SK-N-SH (cell line): ENCODE measurements around the gene TAF5. TPM values are rescaled to one million over a fixed set of nuclear protein-coding genes. Genes with fewer than 3 reads are reported as not detected.

ENCODE experiments used
- CTCF ChIA-PET: fragments of 300-600, 350-600 bp; formaldehyde crosslinking; extraction: SDS; loops from one replicate; lab custom pipeline; 2021; lab: Yijun Ruan, JAX
- POLR2A ChIA-PET: fragments of 350-600 bp; sonication (Branson Sonifier 250); formaldehyde crosslinking; extraction: SDS; loops from one replicate; lab custom pipeline; 2020; ENCODE audit warnings: antibody characterized with exemption, inconsistent platforms; lab: Yijun Ruan, JAX
- DNase-seq: peaks from one replicate; pipeline ENCODE4 v3.0.0; 2012
- H2AFZ ChIP-seq: fragments of 200-600 bp; sonication (generic); 2 replicates; pipeline ENCODE4 v1.8.1; 2016; ENCODE audit warnings: antibody characterized with exemption, mild to moderate bottlenecking, low read depth
- H3F3A ChIP-seq: fragments of 200-600 bp; sonication (generic); replicated peaks from 2 replicates; pipeline ENCODE3; 2016; ENCODE audit warnings: antibody characterized with exemption, mild to moderate bottlenecking; ENCODE audit not compliant: insufficient read depth
- H3K27ac ChIP-seq, 2 experiments: fragments of 200-500 bp in 1 of 2; fragments of 200-600 bp in 1 of 2; sonication (Bioruptor generic) in 1 of 2; sonication (generic), shearing (Covaris generic) in 1 of 2; 2 replicates each; pipeline versions ENCODE4 v1.5.1 to v1.6.1; 2014 to 2016; ENCODE audit warnings: low read depth in 2 of 2, inconsistent platforms in 1 of 2, low read length in 1 of 2, mild to moderate bottlenecking in 1 of 2, mixed read lengths in 1 of 2
- H3K27me3 ChIP-seq: fragments of 200-600 bp; sonication (generic), shearing (Covaris generic); 2 replicates; pipeline ENCODE4 v1.6.1; 2016; ENCODE audit warnings: mixed run types; ENCODE audit not compliant: insufficient read depth
- H3K36me3 ChIP-seq, 2 experiments: fragments of 200-500 bp in 1 of 2; fragments of 200-600 bp in 1 of 2; sonication (Bioruptor generic) in 1 of 2; sonication (generic) in 1 of 2; replicated peaks in 1 of 2; 2 replicates each; pipeline versions ENCODE3 to v1.5.1; 2014 to 2016; ENCODE audit warnings: low read length in 1 of 2, mild to moderate bottlenecking in 1 of 2; ENCODE audit not compliant: insufficient read depth in 2 of 2, control insufficient read depth in 1 of 2
- H3K4me1 ChIP-seq, 2 experiments: fragments of 200-500 bp in 1 of 2; fragments of 200-600 bp in 1 of 2; sonication (Bioruptor generic) in 1 of 2; sonication (generic), shearing (Covaris generic) in 1 of 2; 2 replicates each; pipeline versions ENCODE4 v1.5.1 to v1.6.1; 2014 to 2016; ENCODE audit warnings: low read depth in 1 of 2, low read length in 1 of 2, mixed run types in 1 of 2; ENCODE audit not compliant: insufficient read depth in 2 of 2, control insufficient read depth in 1 of 2
- H3K4me2 ChIP-seq: fragments of 200-600 bp; sonication (generic), shearing (Covaris generic); 2 replicates; pipeline ENCODE4 v1.6.1; 2017; ENCODE audit warnings: mixed run types
- H3K4me3 ChIP-seq, 2 experiments: fragments of 200-500 bp in 1 of 2; fragments of 200-600 bp in 1 of 2; sonication (Bioruptor generic) in 1 of 2; sonication (generic), shearing (Covaris generic) in 1 of 2; 2 replicates each; pipeline versions ENCODE4 v1.5.1 to v1.8.1; 2014 to 2016; ENCODE audit warnings: low read depth in 2 of 2, inconsistent platforms in 1 of 2, low read length in 1 of 2, mild to moderate bottlenecking in 1 of 2, mixed read lengths in 1 of 2, moderate library complexity in 1 of 2
- H3K79me2 ChIP-seq: fragments of 200-600 bp; sonication (generic); 2 replicates; pipeline ENCODE4 v1.8.1; 2017; ENCODE audit warnings: mild to moderate bottlenecking; ENCODE audit not compliant: insufficient read depth
- H3K9ac ChIP-seq: fragments of 200-600 bp; sonication (generic); 2 replicates; pipeline ENCODE4 v1.6.1; 2017; ENCODE audit warnings: mixed run types
- H3K9me2 ChIP-seq: fragments of 200-600 bp; sonication (generic); 2 replicates; pipeline ENCODE4 v1.6.1; 2017; ENCODE audit warnings: mixed run types
- H3K9me3 ChIP-seq: fragments of 200-600 bp; sonication (generic); 2 replicates; pipeline ENCODE4 v1.6.1; 2017; ENCODE audit warnings: mixed run types, mild to moderate bottlenecking, moderate library complexity
- H4K20me1 ChIP-seq: fragments of 200-600 bp; sonication (generic); 2 replicates; pipeline ENCODE4 v1.6.1; 2017; ENCODE audit warnings: mild to moderate bottlenecking, mixed run types; ENCODE audit not compliant: insufficient read depth
- FOSL2 ChIP-seq: IDR thresholded peaks from 2 replicates; pipeline ENCODE4 v1.4.0; 2012; ENCODE audit warnings: low read depth, mild to moderate bottlenecking, moderate library complexity, borderline replicate concordance
- FOXM1 ChIP-seq: IDR thresholded peaks from 2 replicates; pipeline ENCODE4 v1.4.0; 2012; ENCODE audit warnings: low read depth, mild to moderate bottlenecking
- GABPA ChIP-seq: IDR thresholded peaks from 2 replicates; pipeline ENCODE4 v1.4.0; 2012; ENCODE audit warnings: low read depth, mild to moderate bottlenecking
- JUND ChIP-seq: IDR thresholded peaks from 2 replicates; pipeline ENCODE4 v1.4.0; 2012
- MEF2A ChIP-seq: IDR thresholded peaks from 2 replicates; pipeline ENCODE4 v1.4.0; 2012; ENCODE audit warnings: low read depth, borderline replicate concordance
- TCF12 ChIP-seq: IDR thresholded peaks from 2 replicates; pipeline ENCODE4 v1.4.0; 2012
- WGBS: methylation state at CpG from one replicate; pipeline ENCODE4 v1.1.6; 2017; ENCODE audit warnings: low lambda C conversion rate; 5-methylcytosine and 5-hydroxymethylcytosine counted together
- polyA plus RNA-seq, 3 experiments: library from polyadenylated mRNA; depleted of rRNA; stranded (reverse); fragments of >200 nt; gene quantifications; 2 replicates each; pipeline ENCODE4 v1.2.3, GENCODE V29; 2012
- TF ChIP-seq, protein P1 (sequence below): IDR thresholded peaks from 2 replicates; pipeline ENCODE4 v1.6.1; 2012; ENCODE audit warnings: mild to moderate bottlenecking, low read depth, low read length, moderate library complexity
- TF ChIP-seq, protein P2 (sequence below): IDR thresholded peaks from 2 replicates; pipeline ENCODE4 v1.4.0; 2012; ENCODE audit warnings: low read depth, borderline replicate concordance
- TF ChIP-seq, protein P3 (sequence below): IDR thresholded peaks from 2 replicates; pipeline ENCODE4 v1.4.0; 2012; ENCODE audit warnings: low read depth, borderline replicate concordance

Gene TAF5
- polyA plus RNA-seq, 1 of the 3 experiments (the other 2 are of a cell fraction), result 1.3 TPM

DNA sequence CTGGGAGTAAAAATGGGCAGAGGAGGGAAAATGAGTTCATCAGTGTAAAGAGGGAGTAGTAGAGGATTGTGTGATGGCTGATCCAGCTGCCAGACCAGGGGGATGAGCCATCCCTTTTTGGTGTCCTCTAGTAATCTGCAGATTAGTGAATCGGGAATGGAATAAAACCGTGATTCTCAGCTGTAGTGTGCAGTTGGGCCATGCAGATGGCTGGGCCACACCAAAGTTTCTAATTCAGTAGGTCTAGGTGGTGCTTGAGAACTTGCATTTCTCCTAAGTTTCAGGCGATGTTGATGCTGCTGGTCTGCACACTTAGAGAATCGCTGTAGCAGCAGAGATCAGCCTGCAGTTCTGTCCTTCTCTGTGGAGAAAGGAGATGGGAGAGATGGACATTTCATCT is 51.3 kb downstream of the TAF5 start (continued):
- TF ChIP-seq, protein P1, sequence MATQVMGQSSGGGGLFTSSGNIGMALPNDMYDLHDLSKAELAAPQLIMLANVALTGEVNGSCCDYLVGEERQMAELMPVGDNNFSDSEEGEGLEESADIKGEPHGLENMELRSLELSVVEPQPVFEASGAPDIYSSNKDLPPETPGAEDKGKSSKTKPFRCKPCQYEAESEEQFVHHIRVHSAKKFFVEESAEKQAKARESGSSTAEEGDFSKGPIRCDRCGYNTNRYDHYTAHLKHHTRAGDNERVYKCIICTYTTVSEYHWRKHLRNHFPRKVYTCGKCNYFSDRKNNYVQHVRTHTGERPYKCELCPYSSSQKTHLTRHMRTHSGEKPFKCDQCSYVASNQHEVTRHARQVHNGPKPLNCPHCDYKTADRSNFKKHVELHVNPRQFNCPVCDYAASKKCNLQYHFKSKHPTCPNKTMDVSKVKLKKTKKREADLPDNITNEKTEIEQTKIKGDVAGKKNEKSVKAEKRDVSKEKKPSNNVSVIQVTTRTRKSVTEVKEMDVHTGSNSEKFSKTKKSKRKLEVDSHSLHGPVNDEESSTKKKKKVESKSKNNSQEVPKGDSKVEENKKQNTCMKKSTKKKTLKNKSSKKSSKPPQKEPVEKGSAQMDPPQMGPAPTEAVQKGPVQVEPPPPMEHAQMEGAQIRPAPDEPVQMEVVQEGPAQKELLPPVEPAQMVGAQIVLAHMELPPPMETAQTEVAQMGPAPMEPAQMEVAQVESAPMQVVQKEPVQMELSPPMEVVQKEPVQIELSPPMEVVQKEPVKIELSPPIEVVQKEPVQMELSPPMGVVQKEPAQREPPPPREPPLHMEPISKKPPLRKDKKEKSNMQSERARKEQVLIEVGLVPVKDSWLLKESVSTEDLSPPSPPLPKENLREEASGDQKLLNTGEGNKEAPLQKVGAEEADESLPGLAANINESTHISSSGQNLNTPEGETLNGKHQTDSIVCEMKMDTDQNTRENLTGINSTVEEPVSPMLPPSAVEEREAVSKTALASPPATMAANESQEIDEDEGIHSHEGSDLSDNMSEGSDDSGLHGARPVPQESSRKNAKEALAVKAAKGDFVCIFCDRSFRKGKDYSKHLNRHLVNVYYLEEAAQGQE, result no peak
- TF ChIP-seq, protein P2, sequence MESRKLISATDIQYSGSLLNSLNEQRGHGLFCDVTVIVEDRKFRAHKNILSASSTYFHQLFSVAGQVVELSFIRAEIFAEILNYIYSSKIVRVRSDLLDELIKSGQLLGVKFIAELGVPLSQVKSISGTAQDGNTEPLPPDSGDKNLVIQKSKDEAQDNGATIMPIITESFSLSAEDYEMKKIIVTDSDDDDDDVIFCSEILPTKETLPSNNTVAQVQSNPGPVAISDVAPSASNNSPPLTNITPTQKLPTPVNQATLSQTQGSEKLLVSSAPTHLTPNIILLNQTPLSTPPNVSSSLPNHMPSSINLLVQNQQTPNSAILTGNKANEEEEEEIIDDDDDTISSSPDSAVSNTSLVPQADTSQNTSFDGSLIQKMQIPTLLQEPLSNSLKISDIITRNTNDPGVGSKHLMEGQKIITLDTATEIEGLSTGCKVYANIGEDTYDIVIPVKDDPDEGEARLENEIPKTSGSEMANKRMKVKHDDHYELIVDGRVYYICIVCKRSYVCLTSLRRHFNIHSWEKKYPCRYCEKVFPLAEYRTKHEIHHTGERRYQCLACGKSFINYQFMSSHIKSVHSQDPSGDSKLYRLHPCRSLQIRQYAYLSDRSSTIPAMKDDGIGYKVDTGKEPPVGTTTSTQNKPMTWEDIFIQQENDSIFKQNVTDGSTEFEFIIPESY, result no peak
- TF ChIP-seq GABPA (no peak), TCF12 (no peak), JUND (no peak)

DNA sequence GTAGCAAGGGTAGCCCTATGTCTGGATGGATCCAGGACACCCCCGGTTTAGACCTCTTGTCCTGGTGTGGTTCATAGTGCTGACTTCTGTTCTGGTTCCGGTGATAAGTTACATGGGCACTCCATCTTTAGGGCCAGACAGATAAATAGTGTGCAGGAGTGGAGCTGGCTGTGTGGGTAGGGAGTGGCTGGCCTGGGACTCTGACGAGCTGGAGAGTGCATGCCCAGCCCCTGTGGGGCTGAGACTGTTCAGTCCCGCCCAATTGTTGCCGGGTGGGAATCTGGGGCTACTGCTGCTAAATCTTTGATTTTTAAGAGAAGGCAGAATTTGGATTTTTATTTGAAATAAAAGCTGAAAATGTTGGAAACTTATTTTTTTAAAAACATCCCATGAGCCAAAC is 56.0 kb downstream of the TAF5 start:
- Histone ChIP-seq H3K9me2 (no peaks in the 10 kb centered on the region), H4K20me1 (no peaks in the 10 kb centered on the region), H3K9me3 (no peaks in the 10 kb centered on the region), H3K4me3 (no peak overlapping the region), H2AFZ (no peak overlapping the region), H3K9ac (no peak overlapping the region), H3K4me2 (no peak overlapping the region), H3F3A (no peaks in the 10 kb centered on the region), H3K36me3 (peaks cover 69 to 80% of the 10 kb centered on the region in 2 experiments), H3K4me1 (no peaks in the 10 kb centered on the region), H3K27ac (no peak overlapping the region), H3K79me2 (no peaks in the 10 kb centered on the region; the same call in 1 of the 2 replicates), H3K27me3 (no peaks in the 10 kb centered on the region)
- CTCF ChIA-PET, result interaction anchor here (0.8 to 2.0 kb wide), 7 partner anchors 9 to 140 kb away, joined by 3 to 7 read pairs (median 3); partner anchors contain the start of genes ATP5MK and PDCD11
- 100% methylated on average over 5 of the region's 5 CpGs for WGBS
- no peak for DNase-seq
- TF ChIP-seq FOSL2 (no peak), FOXM1 (no peak)
- POLR2A ChIA-PET, result no interaction called here

DNA sequence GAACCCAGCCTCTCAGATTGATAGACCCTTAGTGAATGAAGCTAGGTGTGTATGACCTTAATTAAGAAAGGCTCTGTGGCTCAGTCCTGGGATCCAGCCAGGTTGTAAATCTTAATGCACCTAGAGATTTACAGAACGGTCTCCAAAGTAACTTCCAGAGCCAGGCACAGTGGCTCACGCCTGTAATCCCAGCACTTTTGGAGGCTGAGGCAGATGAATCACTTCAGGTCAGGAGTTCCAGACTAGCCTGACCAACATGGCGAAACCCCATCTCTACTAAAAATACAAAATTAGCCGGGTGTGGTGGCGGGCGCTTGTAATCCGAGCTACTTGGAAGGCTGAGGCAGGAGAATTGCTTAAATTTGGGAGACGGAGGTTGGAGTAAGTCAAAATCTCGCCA is 60.1 kb downstream of the TAF5 start:
- H2AFZ ChIP-seq, result no peak overlapping the region
- no peak for TF ChIP-seq MEF2A
- TF ChIP-seq, protein P2, result no peak
- TF ChIP-seq, protein P3, sequence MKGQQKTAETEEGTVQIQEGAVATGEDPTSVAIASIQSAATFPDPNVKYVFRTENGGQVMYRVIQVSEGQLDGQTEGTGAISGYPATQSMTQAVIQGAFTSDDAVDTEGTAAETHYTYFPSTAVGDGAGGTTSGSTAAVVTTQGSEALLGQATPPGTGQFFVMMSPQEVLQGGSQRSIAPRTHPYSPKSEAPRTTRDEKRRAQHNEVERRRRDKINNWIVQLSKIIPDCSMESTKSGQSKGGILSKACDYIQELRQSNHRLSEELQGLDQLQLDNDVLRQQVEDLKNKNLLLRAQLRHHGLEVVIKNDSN, result no peak
- TF ChIP-seq, all 33 proteins: peak for 0
- no peaks in the 10 kb centered on the region for H4K20me1 ChIP-seq
- ChIA-PET CTCF (interaction anchor here (0.6 to 3.5 kb wide), 3 partner anchors 58 to 1295 kb away, joined by 3 to 12 read pairs (median 3); partner anchors contain the start of gene PPRC1), POLR2A (interaction anchor here (0.6 kb wide), 1 partner anchor 46 kb away, joined by 3 read pairs; no protein-coding TSS in a partner anchor)
- no peaks in the 10 kb centered on the region for H3K79me2 ChIP-seq
- peaks cover 79 to 83% of the 10 kb centered on the region in 2 experiments for H3K36me3 ChIP-seq
- no peaks in the 10 kb centered on the region for H3K4me1 ChIP-seq
- no peaks in the 10 kb centered on the region for H3F3A ChIP-seq
- no peak overlapping the region for H3K27ac ChIP-seq
- no peak for DNase-seq
- H3K9ac ChIP-seq, result no peak overlapping the region
- 96% methylated on average over 9 of the region's 9 CpGs for WGBS
- H3K4me3 ChIP-seq, result no peak overlapping the region
- H3K4me2 ChIP-seq, result no peak overlapping the region
- no peaks in the 10 kb centered on the region for H3K27me3 ChIP-seq
- no peaks in the 10 kb centered on the region for H3K9me3 ChIP-seq
- H3K9me2 ChIP-seq, result no peaks in the 10 kb centered on the region
